Activated naive CD4-positive, alpha-beta T cell (primary cell): Measurements from ENCODE around the gene NAA10.

Source experiments
- DNase-seq, 4 experiments: peaks; one replicate each; lab custom pipeline; 2025; lab: John Stamatoyannopoulos, UW

NAA10 gene

DNA sequence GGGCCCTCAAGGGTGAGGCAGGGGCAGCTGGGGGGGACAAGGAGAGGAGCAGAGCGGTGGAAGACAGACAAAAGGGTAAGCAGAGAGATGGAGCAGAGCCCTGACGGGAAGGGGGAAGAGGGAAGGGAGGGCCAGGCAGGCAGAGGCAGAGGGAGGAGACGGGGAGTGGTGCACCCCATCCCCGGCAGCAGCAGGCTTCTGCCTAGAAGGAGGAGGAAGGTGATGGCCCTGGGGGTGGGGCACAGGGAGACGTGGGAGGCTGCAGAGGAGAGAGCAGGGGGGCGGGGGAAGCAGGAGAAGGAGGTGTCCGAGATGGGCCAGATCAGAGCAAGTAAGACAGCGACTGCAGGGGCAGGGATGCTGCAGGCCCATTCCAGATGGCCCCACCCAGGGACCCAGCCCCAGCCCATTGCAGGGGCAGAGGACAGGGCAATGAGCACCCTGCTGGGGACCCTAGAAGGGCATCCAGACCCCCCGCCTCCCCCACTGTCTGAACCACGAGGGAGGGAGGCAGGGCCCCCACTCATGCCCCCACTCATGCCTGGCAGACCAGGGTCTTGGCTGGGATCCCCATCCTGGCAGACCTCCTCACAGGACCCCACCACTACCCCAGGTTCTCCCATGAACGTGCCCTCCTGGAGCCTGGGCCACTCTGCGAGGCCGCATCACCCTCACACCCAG, 51.5 kb downstream of the NAA10 start:
- DNase-seq: no peak

DNA sequence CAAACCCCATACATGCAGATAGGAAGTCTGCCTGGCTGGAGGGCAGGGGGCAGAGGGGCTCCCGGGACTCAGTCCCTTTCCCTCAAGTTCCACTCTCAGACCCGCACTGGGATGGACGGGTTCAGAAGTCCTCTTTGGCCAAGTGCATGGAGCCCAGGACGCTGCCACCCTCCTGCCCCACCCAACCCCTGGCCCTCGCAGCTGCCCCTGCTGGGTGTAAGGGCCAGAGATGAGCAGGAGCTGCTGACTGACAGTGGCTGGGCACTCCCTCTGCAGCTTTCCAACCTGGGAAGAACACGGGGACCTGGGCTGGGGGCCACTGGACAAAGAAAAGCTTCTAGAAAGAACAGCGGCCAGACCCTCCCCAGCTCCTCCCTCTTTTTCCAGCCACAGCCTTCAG, 52.3 kb downstream of the NAA10 start:
- DNase-seq: no peak

DNA sequence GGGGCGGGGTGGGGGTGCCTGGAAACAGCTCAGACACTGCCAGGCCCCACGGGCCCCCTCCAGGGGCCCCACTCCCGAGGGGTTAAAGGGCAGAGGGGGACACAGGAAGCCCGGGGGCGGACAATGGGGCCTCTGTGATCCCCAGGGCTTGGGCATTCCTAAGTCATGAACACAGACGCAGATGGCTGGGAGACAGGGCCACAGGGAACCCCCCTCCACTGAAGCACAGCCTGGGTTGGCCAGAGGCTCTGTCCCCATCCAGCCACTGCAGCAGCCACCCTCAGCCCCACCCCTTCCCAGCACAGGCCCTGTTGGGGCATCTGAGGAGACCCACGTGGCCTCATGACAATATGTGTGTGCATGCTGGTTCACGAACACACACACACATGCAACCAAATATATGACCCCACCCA, 52.7 kb downstream of the NAA10 start:
- DNase-seq: no peak

DNA sequence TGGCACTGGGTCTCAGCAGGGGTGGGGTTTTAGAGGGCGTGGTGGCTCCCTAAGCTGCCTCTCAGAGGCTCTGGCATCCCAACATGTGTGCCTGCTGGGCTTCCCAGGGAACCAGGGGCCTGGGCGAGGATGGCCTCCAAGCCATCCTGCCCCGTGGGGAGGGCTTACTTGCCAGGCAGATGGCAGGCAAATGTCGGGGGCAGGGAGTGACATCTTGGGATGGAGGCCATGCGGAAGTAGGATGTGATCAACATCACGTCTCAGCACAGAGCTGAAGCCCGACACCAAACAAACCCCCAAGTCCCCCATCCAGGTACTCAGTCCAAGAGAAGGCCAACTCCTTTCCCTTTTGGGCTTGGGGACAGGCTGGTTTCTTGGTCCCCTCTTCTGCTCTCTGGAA, 53.6 kb downstream of the NAA10 start:
- DNase-seq: no peak

DNA sequence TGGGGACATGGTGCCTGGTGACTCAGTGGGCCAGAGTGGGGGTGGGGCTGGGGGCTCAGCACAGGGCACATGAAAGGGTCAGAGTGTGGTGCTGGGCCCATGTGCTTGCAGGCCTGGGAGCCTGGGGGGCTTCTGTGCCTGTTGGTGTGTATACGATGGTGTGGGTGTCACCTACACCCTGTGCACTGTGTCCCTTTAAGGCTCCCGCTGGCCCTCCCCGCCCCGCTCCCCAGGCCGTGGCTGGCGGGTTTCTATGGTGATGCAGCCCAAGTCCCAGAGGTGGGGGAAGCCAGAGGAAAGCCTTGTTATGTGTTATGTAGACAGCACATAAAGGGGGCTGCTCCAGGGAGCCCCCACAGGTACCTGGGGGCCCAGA, 54.4 kb downstream of the NAA10 start:
- no peak for DNase-seq

DNA sequence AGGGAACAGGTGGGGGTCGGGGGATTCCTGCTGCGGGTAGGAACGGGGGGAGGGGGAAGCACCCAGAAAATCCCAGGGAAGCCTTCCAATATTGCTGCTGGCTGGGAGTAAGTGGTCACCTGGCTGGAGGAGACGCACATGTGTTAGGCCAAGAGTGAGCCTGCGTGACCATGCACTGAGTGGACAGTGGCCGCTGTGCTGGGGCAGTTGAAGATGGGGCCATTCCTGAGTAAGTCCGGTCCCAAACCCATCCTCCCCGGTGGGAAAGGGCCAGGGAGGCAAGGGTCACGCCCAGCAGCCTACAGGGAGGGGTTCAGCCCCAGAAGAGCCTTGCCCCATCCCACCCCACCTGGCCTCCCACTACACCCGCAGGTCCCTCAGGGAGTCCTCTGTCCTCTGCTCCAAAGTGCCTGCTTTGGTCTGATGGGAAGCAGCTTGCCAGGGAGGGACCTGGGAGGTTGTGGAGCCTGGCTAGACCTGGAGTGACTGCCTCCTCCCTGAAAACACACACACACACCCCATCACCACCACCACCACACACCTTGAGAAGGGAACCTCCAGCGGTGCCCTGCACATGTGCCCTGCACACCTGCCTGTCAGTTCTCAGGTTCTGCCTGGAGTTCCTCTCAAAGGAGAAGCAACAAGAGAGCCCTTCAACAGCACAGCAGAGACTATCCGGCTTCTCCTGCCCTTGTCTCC, 54.9 kb downstream of the NAA10 start:
- DNase-seq: no peak
